ENCODE data around the gene SPATA31C1. TPM values are rescaled to one million over a fixed set of nuclear protein-coding genes. Genes with fewer than 3 reads are reported as not detected.

SPATA31C1 gene
- total RNA-seq, 1 experiment from 2014 or later: 0.15 TPM

DNA sequence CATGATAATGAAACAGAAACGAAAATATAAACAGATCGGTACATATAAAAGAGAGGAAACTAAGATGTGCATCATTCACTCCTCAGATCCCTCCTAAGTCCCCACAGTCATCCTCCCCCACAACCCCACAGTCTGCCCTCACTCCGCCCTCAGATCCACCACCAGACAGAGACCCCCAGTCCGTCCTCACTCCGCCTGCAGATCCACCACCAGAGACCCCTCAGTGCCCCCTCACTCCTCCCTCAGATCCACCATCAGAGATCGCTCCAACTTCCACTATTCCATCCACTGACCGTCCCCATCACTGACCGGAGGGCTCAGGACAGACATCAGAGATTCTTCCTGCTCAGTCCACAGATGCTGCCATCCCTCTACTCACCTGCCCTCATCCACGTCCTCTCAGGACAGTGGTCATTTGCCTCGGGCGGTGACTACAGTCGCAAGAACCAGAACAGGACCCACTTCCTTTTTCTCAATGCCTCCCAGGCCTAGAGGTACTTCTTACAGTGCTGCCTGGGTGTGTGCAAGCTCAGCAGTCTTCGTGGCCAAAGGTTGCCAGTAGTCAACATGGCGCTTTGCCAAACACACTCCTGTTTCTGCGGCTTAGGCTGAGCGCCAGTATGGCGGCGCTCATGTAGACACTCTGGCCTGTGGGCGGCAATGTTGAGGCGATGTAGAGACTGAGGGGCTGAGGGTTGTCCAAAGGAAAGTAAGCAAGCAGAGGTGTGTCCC lies 8.3 kb upstream of the SPATA31C1 start:
- Mint-ChIP-seq H3K4me1 (peaks cover 6 to 10% of the 10 kb centered on the region in 2 experiments; a peak in 3 of 4 replicates), H3K27ac (peak overlapping the region in 1 of 3 experiments; percentile 45; a peak in 2 of 7 replicates), H3K36me3 (ENCODE audit: insufficient read depth in 1 of 3, low read depth in 3 of 3) (peaks cover 0 to 2% (median 0%) of the 10 kb centered on the region in 3 experiments; a peak in 1 of 7 replicates), H3K27me3 (ENCODE audit: low read depth) (peaks cover 5% of the 10 kb centered on the region), H3K9me3 (peaks cover 9 to 11% of the 10 kb centered on the region in 2 experiments; a peak in 4 of 5 replicates), H3K4me3 (no peak overlapping the region; a peak in 1 of 5 replicates)
- no peaks in the 10 kb centered on the region for H3K23me2 ChIP-seq (ENCODE audit: insufficient read length, low read depth, low read length, poor library complexity, severe bottlenecking)
- DNase-seq: peak; percentile 64
- no peak overlapping the region for H3K4me2 ChIP-seq (ENCODE audit: insufficient read depth, insufficient read length, low read length)
- H3K79me2 ChIP-seq (ENCODE audit: insufficient read depth, low read length): no peaks in the 10 kb centered on the region
- no peak overlapping the region for H4K5ac ChIP-seq (ENCODE audit: insufficient read length, low read depth, low read length)
- no peak overlapping the region for H2AFZ ChIP-seq (ENCODE audit: low read length)
- no peak overlapping the region for H2AK5ac ChIP-seq (ENCODE audit: insufficient read length, low read length)
- no peak overlapping the region for H3K9ac ChIP-seq (ENCODE audit: extremely low read depth, insufficient read length, low read length)
- no peak overlapping the region for H2BK20ac ChIP-seq (ENCODE audit: low read depth, low read length, poor library complexity, severe bottlenecking)
- H4K20me1 ChIP-seq (ENCODE audit: control insufficient read depth, insufficient read depth, insufficient read length): no peaks in the 10 kb centered on the region
- H4K8ac ChIP-seq (replicated peaks; ENCODE audit: insufficient read length, low read depth, low read length): no peak overlapping the region
- no peaks in the 10 kb centered on the region for H3K27me3 ChIP-seq (ENCODE audit: insufficient read depth, low read length)
- no peak overlapping the region for H3K56ac ChIP-seq (ENCODE audit: insufficient read length, low read depth, low read length)
- no peaks in the 10 kb centered on the region for H3K79me1 ChIP-seq (ENCODE audit: insufficient read depth, low read depth, low read length, poor library complexity, severe bottlenecking)
- H3K23ac ChIP-seq (ENCODE audit: insufficient read length, low read depth, low read length): no peak overlapping the region
- no peak overlapping the region for H3K14ac ChIP-seq (ENCODE audit: insufficient read depth, low read length)
- WGBS (ENCODE audit: extremely low coverage, insufficient read length, low lambda C conversion rate): no CpG with 5 or more reads among the region's 20 CpGs
- H3K18ac ChIP-seq (ENCODE audit: insufficient read length, low read depth, low read length): no peak overlapping the region
- no peaks in the 10 kb centered on the region for H3K4me1 ChIP-seq (ENCODE audit: insufficient read depth, low read length)
- H3K27ac ChIP-seq (ENCODE audit: insufficient read length, low read depth, low read length): no peak overlapping the region
- no peak overlapping the region for H2BK15ac ChIP-seq (ENCODE audit: low read depth, low read length)
- H2BK120ac ChIP-seq (ENCODE audit: low read depth, low read length, poor library complexity, severe bottlenecking): no peak overlapping the region
- no peaks in the 10 kb centered on the region for H3K9me3 ChIP-seq (ENCODE audit: control insufficient read depth, low read depth, low read length)
- H2BK12ac ChIP-seq (ENCODE audit: insufficient read length, low read depth, low read length): no peak overlapping the region
- TF ChIP-seq, protein P1, sequence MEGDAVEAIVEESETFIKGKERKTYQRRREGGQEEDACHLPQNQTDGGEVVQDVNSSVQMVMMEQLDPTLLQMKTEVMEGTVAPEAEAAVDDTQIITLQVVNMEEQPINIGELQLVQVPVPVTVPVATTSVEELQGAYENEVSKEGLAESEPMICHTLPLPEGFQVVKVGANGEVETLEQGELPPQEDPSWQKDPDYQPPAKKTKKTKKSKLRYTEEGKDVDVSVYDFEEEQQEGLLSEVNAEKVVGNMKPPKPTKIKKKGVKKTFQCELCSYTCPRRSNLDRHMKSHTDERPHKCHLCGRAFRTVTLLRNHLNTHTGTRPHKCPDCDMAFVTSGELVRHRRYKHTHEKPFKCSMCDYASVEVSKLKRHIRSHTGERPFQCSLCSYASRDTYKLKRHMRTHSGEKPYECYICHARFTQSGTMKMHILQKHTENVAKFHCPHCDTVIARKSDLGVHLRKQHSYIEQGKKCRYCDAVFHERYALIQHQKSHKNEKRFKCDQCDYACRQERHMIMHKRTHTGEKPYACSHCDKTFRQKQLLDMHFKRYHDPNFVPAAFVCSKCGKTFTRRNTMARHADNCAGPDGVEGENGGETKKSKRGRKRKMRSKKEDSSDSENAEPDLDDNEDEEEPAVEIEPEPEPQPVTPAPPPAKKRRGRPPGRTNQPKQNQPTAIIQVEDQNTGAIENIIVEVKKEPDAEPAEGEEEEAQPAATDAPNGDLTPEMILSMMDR (conservative IDR thresholded peaks at IDR 0.05): peak; percentile 23; the same call in 1 of the 3 replicates
- H3K4ac ChIP-seq (ENCODE audit: low read depth, low read length): no peak overlapping the region
- H2BK5ac ChIP-seq (ENCODE audit: insufficient read length, low read length): no peak overlapping the region
- H4K91ac ChIP-seq (ENCODE audit: insufficient read length, low read depth, low read length): no peak overlapping the region
- H3T11ph ChIP-seq (ENCODE audit: low read length): no peak overlapping the region

Measured in H9 (cell line).